Lower leg skin (tissue), 3 donors: Measurements from ENCODE around the gene TOMM40L.

ENCODE experiments used
- CTCF ChIP-seq, 3 donors: fragments of 450-650 bp; IDR thresholded peaks; one replicate each; pipeline ENCODE4 v1.5.1; 2016; ENCODE audit warnings: antibody characterized with exemption in 3 of 3, mild to moderate bottlenecking in 3 of 3, moderate library complexity in 2 of 3
- POLR2A ChIP-seq, 2 donors: fragments of 450-650 bp; IDR thresholded peaks; one replicate each; pipeline ENCODE4 v1.6.1; 2016 to 2017; ENCODE audit warnings: antibody characterized with exemption in 2 of 2, mild to moderate bottlenecking in 1 of 2, moderate library complexity in 1 of 2

GRCh38 chr1:161201836-161202712, 23.8 kb upstream of the TOMM40L start, which contains the start of gene NDUFS2:
- TF ChIP-seq POLR2A (IDR thresholded peaks at IDR 0.05) (peak in 1 of 2 donors; percentile 45), CTCF (IDR thresholded peaks at IDR 0.05) (no peak)
